AG20443 (cell line): Measurements from ENCODE around the gene PSMG3.
A peak's percentile ranks its signal among the peaks of the same experiment; 100 is the strongest.

ENCODE experiments used
- DNase-seq: peaks from one replicate; pipeline ENCODE4 v3.0.0; 2012; ENCODE audit warnings: low spot score, mixed read lengths

Gene PSMG3

GRCh38 chr7:1558181-1558811 lies 11.5 kb downstream of the PSMG3 start:
- DNase-seq, result no peak

- DNase-seq, result no peak
Observed at GRCh38 chr7:1557771-1558170, 12.1 kb downstream of the PSMG3 start.

- DNase-seq, result no peak
Observed at GRCh38 chr7:1557006-1557405, 12.8 kb downstream of the PSMG3 start.

- no peak for DNase-seq
Observed at GRCh38 chr7:1555813-1556543, 13.9 kb downstream of the PSMG3 start, which contains the start of gene TMEM184A. TMEM184A (minus strand) TSS chr7:1556205; CDS start chr7:1555484, 721 bp downstream.

- peak; percentile 88 for DNase-seq
Observed at GRCh38 chr7:1555046-1555812, 14.6 kb downstream of the PSMG3 start.

- DNase-seq, result no peak
Observed at GRCh38 chr7:1554333-1555045, 15.3 kb downstream of the PSMG3 start.

- no peak for DNase-seq
Observed at GRCh38 chr7:1553512-1554210, 16.2 kb downstream of the PSMG3 start.

- no peak for DNase-seq
Observed at GRCh38 chr7:1552200-1552599, 17.6 kb downstream of the PSMG3 start.

GRCh38 chr7:1550846-1551155 lies 19.0 kb downstream of the PSMG3 start:
- no peak for DNase-seq

GRCh38 chr7:1550005-1550845 lies 19.6 kb downstream of the PSMG3 start:
- DNase-seq, result no peak

GRCh38 chr7:1549357-1550004 lies 20.4 kb downstream of the PSMG3 start:
- no peak for DNase-seq

- DNase-seq, result no peak
Observed at GRCh38 chr7:1548944-1549343, 20.9 kb downstream of the PSMG3 start.

- no peak for DNase-seq
Observed at GRCh38 chr7:1548438-1548831, 21.4 kb downstream of the PSMG3 start.

- DNase-seq, result no peak
Observed at GRCh38 chr7:1547777-1548437, 21.9 kb downstream of the PSMG3 start.

GRCh38 chr7:1546909-1547776 lies 22.7 kb downstream of the PSMG3 start:
- DNase-seq, result no peak

GRCh38 chr7:1546274-1546908 lies 23.4 kb downstream of the PSMG3 start:
- no peak for DNase-seq

GRCh38 chr7:1545417-1546246 lies 24.2 kb downstream of the PSMG3 start:
- DNase-seq, result no peak
